D341Med (cell line): ENCODE data around the gene CPNE9.

Experiments
- DNase-seq: peaks from one replicate; pipeline ENCODE4 v3.0.0; 2012; ENCODE audit warnings: low spot score

CPNE9 gene, protein sequence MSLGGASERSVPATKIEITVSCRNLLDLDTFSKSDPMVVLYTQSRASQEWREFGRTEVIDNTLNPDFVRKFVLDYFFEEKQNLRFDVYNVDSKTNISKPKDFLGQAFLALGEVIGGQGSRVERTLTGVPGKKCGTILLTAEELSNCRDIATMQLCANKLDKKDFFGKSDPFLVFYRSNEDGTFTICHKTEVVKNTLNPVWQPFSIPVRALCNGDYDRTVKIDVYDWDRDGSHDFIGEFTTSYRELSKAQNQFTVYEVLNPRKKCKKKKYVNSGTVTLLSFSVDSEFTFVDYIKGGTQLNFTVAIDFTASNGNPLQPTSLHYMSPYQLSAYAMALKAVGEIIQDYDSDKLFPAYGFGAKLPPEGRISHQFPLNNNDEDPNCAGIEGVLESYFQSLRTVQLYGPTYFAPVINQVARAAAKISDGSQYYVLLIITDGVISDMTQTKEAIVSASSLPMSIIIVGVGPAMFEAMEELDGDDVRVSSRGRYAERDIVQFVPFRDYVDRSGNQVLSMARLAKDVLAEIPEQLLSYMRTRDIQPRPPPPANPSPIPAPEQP

DNA sequence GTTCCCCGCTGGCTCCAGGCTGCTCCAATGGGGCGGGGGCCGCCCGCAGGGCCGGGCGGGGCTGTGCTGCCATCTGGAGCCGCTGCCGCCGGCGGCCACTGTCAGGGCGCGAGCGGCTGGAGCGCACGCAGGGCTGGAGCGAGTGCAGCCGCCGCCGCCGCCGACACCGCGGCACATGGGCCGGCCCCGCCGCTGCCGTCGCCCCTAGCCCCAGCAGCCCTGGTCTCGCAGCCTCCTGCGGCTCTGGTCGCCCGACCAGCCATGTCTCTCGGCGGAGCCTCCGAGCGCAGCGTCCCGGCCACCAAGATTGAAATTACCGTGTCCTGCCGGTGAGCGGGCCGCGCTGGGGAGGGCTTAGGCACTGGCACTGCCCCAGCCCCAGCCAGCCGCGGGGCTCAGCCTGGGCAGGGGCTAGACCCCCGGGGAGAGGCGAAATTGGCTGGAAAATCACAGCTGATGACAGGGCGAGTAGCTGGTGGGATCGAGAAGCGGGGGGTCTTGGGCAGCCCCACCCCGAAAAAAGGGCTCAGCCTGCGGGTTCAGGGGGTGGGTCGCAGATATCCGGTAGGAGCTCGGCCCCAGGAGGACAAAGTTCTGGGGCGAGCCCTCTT is at the start of gene CPNE9:
Gene CPNE9 (plus strand): TSS at position 98 of the 611 bp plus-strand sequence. CDS start 164 bp downstream, at position 262.
- peak; percentile 83 for DNase-seq

DNA sequence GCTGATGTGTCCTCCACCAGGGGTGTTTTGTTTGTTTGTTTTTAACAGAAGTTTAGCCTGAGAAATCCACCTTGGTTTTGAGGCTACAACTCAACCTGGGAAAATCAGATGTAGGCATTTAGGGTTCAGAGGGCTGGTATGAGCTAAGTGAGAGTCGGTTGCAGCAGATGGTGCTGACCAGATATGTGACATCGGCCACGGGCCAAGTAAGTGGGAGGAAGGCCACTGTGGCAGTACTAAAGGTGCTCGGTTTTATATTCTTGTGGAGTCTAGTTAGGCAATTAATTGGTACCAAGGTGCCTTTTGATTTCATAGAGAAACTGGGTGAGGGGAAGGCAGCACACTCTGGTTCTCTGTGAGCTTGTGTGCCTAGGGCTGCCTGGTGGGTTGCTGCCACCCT is 43.8 kb upstream of the CPNE9 start:
- DNase-seq: no peak

DNA sequence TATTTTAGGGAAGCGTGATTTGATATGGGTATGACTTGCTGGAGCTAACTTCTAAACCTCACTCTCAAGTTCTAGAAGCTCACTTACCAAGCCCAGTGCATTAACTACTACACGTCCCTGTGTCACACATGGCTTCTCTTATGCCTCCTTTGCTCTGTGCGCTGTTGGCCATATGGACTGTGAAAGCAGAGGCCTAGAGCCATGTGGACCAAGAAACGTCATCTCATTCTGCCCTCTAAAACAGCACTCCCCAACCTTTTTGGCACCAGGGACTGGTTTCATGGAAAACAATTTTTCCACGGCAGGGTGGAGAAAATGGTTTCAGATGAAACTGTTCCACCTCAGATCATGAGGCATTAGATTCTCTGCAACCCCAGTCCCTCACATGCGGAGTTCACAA is 42.7 kb upstream of the CPNE9 start:
- DNase-seq: no peak

DNA sequence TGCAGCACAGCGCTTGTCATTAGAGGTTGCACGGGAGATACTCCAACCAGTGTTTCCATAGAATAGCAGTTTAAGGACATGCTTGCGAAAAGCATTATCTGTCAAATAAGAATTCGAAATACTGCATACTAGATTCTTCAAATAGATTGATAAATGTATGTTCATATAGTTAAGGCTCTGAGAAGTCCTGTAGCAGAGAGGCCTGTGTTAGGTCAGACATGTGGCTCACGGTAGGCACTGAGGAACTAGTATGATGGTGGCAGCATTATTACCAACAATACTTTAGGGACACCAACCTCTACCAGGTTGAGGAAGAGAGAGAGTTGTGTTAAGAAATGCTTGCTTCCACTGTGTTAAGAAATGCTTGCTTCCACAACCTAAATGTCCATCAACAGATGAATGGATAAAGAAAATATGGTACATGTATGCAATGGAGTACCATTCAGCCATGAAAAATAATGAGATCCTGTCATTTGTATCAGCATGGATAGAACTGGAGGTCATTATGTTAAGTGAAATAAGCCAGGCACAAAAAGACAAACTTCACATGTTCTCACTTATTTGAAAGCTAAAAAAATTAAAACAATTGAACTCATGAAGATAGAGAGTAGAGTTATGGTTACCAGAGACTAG is 39.4 kb upstream of the CPNE9 start:
- DNase-seq: no peak

DNA sequence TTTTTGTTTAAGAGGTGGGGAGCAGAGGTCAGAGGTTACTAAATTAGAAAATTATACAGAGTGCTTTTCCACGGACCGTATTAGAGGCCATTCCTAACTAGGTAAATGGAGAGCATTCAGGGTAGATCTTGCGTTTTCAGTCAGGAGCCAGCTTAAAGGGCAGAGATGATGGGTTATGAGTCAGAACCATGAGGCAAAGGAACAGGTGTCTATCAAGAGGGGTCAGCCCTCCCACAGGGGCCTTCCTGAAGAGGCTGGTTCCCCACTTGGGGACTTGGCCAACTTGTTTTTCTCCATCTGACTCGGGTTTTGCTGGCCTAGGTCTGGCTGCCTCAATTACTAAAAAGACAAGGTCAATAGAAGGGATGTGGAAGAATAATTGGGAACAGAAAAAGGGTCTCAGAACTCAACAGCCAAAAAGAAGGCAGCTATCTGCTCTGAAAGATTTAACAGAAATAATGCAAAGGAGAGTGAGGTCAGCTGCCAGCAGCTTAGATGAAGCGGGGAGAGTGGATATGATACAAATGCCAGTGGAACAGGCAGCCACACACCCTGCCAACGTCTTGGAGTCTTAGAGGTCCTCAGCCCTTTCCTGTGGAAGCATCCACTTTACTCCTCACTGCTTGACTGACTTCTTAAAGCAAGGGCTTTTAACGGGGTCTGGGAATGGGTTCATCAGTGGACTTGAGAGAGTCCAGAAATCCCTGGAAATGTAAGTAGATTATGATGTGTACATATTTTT is 36.8 kb upstream of the CPNE9 start:
- no peak for DNase-seq

DNA sequence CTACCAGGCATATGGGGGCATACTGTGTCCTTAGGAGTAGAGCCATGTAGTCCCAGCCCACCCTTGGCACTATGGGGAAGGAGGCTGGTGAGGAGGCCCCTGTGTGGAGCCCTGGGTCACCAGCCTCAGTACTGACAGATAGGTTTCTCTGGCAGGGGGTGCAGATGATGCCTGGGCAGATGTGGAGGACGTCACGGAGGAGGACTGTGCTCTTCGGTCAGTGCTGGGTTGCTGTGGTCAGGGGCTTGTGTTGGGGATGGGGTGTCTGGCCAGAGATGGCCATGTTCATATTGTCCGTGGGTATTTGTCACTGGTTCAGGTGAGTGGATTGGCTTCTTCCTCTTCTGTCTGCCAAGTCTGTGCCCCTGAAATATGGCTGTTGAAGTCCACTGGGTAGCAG is 34.4 kb upstream of the CPNE9 start:
- DNase-seq: no peak

DNA sequence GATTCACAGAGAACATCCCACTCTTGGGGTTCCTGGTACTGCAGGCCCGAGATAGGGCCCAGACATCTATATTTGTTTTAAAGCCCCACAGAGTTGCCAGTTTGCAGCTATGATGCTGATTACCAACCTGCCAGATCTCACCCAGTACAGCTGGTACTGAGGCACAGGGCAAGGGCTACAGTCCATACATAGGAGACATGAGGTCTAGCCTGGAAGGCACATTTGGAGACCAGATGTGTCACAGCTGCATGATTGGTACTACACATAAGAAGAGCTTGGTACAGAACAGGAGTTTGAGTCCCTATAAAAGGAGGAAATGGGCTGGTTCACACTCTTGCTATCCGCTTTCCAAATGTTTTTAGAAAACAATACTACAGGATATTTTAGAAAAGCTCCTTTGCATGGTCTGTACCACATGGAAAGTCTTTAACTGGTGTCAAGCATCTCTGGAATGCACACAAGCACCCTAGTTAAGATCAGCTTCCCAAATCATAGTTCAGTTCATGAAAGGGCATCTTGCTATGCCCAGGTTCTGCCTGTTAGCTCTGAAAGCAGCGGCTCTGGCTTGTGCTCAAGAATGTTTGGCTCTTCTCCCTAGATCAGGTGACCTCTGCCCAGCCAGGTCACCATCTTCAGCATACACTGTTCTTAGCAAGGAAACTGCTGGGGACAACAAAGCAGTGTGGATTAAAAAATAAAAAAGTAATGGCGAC is 33.8 kb upstream of the CPNE9 start:
- no peak for DNase-seq

DNA sequence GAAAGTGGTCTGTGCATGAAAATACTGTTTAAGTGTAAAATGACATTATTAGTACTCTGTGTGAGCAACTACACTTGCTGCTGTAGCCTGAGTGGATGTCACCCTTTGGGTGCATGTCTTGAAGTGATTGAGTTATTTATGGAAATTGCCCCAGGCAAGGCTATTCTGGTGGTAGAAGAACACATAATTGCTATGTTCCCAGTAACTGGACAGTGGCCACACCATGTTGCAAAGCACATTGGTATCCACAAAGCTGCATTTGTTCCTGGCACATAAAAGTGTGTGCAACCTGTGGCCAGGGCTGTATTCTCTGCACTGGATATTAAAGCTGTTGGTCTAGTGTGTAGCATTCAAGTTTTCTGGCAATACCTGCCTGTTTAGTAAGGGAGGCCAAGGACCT is 30.6 kb upstream of the CPNE9 start:
- DNase-seq: no peak

DNA sequence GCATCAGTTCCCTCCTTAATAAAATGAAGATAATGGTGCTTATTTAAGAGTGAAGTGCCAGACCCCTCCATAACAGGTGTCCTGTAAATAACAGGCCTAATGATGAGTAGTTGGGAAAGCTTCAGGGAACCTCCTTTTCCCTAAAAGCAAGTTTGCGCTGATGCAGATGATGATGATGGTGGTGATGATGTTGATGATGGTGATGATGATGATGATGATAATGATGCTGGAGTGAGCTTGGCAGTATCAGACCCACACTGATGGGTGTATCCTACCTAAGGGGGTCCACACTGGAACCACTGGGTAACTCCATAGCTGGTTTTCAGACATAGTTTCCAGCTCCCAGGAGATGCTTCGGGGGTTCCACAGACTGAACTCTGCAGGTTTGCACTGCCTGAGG is 29.9 kb upstream of the CPNE9 start:
- no peak for DNase-seq

DNA sequence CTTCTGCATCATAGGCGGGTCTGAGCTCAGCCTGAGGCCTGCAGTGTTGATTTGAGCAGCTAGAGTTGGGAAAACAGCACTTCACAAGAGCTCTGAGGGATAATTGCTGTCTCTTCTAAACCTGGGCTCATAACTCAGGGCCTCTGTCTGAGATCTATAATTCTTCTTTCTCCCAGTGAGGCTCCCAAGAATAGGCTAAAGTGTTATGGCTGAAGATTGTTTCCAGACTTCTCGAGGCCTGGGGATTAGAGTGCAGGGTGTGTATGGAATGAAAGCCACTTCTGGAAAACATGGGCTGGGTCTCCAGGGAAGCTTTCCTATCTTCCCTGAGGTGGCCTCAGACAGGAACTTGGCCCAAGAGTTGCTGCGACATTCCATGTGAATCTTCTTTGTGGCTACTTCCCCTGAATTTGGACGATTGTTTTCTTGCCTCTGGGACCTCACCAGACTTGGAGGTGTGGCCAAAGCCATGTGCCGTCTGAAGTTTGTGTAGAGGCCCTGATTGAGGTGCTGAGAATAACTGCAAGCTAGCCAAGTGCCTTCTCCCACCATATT is 27.8 kb upstream of the CPNE9 start:
- no peak for DNase-seq

DNA sequence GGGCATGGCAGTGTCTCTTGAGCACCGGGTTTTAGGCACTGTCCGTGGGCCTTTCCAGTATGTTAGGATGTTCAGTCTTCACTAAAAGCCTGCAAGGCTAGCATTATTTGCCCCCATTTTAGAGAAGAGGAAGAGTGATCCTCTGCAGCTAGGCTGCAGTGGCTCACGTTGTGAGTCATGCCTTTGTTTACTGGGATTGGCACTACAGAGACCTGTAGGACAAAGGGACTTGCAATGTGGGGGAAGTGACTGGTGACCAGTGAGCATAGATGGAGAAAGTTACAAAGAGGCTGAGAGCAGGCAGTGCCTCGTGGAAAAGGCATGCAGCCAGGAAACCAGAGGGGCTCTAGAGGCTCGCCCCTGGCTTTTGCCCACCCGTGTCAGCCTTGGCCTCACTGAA is 26.8 kb upstream of the CPNE9 start:
- no peak for DNase-seq

DNA sequence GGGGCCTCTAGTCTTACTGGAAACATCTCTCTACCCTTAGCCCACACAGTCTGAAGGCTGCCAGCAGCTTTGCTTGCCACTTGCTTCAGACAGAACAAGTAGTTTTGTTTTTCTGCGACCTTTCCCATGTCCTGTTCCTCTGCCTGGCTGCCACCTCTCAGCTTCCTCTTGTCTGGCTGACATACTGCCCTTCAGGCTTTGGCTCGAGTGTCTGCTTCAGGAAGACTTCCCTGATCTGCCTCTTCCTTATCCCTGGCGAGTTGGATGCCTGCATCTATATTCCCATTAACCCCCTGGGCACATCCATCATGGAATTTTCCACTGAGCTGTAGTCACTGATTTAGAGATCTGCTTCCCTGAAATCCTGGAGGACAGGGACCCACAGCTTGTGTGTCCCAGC is 25.1 kb upstream of the CPNE9 start:
- no peak for DNase-seq

DNA sequence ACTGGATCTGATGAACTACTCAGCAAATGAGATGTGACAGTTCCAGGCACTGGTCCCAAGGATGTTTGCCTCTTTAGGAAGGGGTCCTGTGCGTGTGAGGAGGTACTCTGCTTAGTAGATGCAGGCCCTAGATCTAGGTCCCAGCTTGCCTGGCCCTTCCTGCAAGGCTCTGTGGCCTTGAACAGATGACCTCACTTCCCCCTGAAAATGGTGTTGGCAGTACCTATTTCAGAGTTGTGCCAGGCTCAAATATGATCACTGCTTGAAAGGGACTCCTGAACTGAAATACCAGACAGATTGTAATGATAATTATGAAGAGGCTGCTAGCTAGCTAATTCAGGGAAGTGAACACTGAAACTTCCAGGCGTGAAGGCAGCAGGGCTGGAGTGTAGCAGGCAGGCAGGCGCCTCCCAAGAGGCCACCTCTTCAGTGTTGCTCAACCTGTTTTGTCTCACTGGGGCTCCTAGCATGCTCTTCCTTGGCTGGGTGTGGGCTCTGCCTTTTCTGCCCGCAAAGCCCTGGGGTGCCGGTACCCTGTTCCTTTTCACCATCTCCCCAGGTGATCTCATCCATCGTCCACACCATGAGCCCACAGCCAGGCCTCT is 24.1 kb upstream of the CPNE9 start:
- no peak for DNase-seq

DNA sequence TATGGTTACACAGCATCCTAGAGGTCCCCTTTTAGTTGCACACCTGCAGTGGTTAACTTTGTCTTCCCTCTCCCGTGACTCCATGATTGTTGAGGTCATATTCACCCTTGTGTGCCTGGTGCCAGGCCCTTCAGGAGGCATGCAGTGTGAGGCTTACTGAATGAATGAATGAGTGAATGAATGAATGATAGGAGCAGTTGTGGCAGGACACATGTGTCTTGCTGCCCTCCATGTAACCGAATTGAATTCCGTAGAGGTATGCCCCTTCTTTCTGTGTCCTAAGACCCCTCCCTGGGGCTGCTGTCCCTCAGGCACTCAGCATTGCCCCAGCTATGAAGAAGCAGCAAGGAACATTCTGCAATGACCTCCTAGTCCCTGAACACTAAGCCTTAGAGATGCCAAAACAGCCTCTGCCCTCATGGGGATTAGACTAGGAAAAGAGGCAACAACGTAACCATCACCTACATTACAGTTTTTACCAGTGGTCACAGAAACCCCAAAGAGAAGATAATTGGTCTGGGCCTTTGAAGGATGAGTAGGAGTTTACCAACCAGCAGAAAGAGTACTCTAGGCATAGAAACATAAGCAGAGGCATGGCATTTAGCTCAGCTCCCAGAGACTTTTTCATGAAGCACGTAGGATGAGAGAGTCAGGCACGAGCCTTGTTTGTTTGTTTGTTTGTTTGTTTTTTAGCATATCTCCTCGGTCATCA is 22.5 kb upstream of the CPNE9 start:
- DNase-seq: no peak

DNA sequence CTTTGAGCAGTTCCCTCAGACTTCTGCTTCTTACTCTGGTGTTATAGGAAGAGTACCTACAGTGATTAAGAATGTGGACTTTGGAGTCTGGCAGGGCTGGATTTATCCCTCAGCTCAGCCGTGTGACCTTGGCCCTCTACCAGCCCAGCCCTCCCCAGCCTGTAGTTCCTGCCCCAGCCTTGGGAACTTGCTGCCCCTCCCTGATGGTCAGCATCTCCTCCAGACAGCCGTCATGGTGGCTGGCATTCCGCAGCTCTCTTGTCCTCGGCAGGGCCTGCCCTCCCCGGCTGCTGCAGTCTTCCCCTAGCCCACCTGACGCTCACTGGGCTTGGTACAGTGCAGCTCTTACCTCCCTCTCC is 21.9 kb upstream of the CPNE9 start:
- DNase-seq: no peak

DNA sequence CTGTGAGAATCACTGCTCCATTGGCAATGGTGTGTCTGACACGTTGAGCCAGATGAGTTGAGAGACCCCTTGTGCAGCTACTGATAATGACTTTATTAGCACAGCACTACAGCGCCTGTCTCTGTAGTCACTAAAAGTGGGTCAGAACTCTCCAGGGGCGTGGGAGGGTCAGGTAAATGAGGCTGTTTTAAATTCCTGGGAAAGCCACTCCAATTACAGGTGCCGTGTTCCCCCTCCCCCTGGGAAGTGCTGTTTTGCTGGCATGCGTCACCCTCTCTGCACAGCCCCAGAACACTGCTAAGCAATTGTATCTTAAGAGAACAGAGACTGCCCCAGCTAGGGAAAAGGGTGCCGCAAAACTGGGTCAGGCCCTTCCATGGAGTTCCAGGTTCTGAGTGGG is 21.5 kb upstream of the CPNE9 start:
- no peak for DNase-seq

DNA sequence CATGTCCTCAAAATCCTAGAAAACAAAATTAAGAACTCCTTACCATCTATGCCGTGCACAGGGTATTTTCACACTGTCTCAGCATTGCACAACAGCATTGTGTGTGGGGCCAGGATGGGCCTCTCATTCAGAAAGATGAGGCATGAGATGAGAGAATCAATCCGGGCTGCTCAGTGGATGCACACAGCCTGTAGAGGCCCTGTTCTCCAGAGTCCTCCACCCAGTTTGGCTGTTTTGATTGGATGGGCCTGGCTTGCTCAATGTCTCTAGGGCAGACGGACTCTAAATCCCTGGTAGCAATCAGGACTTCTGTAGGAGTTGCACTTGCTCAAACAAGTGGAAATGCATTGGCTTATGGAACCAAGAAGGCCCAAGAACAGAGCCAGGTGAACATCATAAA is 20.2 kb upstream of the CPNE9 start:
- no peak for DNase-seq

DNA sequence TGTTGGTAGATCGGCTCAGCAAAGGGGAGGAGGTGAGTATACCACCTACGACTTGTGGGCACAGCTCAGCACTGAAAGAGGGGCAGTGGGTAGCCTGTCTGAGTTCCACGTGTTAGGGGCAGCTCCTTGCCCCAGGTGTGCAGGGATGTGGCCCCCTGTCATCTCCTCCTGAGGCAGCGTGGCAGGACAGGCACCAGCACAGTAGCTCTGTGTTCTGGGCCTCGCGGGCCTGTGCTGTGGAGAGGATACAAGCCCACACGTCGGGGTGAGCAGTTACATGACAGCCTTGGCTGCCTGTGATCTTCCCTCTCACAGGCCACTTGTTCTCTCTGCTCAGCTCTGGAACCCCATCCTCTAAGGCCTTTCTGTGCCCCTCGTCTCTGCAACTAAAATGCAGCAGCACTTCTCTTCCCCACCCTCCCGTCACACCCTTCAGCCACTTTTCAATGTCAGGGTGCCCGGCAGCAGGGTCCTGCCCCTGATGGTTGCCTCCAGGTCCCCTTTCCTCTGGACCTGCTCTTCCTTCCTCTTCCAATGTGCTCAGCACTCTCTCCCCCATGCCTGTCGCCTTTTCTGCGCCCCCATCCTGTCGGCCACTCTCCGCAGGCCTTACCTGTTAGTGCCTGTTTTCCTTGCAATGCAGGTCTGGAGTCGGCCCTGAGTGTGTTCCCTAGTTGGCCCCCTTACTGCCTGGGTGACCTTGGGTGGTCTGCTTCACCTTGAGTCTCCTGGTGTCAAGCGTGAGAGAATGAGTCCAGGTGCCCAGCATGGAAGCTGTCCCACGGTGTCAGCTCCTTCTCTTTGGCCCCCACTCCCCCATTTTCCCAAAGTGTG is 18.2 kb upstream of the CPNE9 start:
- no peak for DNase-seq

DNA sequence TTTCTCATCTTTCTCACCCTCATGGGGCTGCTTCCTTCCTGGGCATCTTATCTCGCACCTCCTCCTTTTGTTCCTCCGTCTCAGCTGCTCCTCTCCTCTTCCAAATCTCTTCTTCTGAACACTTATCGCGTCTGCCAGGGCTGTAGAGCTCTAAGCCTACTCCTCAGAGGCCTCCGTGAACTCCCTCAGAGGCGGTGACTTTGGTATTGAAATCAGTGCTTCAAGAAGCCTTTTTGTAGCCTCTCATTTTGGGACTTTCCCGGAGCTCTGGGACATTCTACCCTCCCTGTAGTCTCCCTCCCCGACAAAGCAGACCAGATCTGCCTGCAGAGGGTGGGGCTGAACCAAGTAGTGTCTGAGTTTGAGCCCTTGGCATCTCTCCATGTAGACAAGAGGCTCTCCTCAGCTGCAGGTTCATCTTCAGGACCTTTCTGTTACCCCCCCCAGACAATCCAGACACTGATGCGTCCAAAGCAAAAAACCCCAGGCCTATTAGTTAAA is 17.5 kb upstream of the CPNE9 start:
- no peak for DNase-seq
